CD4-positive, alpha-beta T cell treated with Interleukin-12 subunit alpha and Interleukin-12 subunit beta, for 1 hour (primary cell): ENCODE results near the gene ZDHHC17.
"Not testable (repeated sequence)": the region's sequence is repeated elsewhere in the genome, so short reads cannot be mapped to it uniquely, and the experiment has no call there.

Source experiments
- DNase-seq: peaks from one replicate; pipeline ENCODE4 v3.0.0-alpha.2; 2020

ZDHHC17 gene

DNA sequence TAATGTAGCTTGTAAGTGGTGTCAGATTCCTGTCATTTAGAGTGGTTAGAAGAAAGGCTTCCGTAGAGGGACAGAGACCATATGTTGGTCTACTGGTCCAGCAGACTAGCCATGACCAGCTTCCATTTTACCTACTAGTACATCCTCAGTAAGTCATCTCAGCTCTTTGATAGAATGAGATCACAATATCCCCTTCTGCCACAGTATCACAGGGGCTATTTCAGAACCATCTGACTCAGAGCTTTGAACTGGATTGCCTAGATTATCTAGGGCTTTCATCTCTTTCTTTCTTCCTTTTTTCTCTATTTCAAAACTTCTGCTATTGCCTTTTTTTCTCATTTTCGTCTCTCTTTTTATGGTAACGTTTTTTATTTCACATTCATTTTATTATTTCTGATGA lies 4.7 kb downstream of the ZDHHC17 start:
- DNase-seq = no peak

DNA sequence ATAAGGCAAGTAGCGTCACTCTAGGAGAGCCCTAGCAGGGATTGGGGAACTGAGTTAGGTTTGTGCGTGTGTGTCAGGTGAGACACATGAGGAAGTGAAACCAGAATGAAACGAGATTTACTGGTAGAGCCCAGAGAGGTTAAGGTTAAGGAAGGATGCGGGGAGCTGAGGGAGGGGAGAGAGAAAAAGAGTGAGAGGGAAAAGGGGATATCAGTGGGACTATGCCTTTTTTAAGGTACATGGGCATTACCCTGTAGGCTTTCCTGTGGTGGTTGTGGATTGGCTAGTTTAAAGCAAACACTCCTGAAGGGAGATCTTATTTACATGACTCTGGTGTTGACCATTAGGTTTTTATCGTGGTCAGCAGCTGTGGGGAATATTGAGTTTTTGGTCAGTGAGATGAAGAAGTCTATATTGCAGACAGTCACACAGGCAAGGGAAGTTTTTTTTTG lies 13.9 kb downstream of the ZDHHC17 start:
- no peak for DNase-seq

DNA sequence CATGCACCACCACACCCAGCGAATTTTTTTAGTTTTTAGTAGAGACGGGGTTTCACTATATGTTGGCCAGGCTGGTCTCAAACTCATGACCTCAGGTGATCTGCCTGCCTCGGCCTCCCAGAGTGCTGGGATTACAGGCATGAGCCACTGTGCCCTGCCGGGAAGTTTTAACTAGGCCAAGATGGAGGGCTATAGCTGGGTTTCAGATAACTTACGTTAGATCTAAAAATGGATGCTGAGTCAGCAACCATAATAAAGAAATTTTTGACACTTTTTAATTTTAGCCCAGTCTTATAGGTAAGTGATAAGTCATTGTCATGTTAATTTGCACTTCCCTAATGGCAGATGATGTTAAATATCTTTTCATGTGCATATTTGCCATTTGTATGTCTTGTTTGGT lies 14.4 kb downstream of the ZDHHC17 start:
- no peak for DNase-seq

DNA sequence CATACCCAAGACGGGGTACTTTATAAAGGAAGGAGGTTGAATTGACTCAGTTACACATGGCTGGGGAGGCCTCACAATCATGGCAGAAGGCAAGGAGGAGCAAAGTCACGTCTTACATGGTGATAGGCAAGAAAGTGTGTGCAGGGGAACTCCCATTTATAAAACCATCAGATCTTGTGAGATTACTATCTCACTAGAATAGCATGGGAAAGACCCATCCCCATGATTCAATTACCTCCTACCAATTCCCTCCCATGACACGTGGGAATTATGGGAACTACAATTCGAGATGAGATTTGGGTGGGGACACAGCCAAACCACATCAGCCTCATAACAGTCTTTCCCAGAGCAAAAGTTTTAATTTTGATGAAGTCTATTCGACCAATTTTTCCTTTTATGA lies 15.4 kb downstream of the ZDHHC17 start:
- not testable (repeated sequence) for DNase-seq

DNA sequence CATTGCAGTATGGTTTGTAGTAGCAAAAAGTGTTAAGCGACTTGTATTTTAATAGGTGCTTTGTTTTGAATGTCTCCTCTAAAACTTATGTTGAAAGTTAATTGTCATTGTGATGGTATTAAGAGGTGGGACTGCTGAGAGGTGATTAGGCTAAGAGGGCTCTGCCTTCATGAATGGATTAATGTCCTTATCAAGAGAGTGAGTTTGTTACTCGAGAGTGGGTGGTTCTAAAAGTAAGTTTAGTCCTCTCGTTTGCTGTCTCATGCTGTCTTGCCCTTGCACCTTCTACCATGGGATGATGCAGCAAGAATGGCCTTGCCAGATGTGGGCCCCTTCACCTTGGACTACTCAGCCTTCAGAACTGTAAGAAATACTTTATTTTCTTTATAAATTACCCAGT lies 17.4 kb downstream of the ZDHHC17 start:
- DNase-seq = no peak

DNA sequence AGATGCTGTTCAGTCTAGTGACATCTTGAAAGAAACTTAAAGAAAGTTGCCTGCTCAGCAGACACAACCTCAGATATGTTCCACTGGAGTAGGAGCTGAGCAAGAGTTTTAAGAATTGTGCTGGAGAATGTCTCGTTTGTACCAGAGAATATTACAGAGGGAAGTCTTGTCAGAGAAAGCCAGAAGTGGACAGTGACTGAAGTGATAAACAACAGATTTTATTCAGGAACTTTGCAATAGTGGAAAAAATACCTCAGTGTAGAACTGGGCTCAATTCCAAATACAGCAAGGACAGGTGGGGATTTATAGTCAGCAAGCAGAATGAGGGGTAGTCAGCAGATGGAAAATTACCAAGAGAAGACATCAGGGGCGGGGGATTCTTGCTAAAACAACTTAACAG lies 18.6 kb downstream of the ZDHHC17 start:
- no peak for DNase-seq

DNA sequence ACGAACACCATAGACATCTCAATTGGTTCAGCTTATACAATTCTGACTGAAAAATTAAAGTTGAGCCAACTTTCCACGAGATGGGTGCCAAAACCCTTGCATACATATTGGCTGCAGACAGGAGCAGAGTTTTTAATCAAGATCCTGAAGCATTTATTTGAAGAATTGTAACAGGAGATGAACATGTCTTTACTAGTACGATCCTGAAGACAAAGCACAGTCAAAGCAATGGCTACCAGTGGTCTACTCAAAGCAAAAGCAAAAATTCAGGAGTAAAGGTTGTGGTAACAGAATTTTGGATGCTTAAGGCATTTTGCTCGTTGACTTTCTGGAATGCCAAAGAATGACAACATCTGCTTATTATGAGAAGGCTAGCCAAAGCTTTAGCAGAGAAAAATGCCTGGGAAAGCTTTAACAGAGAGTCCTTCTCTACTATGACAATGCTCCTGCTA lies 20.7 kb downstream of the ZDHHC17 start:
- no peak for DNase-seq

DNA sequence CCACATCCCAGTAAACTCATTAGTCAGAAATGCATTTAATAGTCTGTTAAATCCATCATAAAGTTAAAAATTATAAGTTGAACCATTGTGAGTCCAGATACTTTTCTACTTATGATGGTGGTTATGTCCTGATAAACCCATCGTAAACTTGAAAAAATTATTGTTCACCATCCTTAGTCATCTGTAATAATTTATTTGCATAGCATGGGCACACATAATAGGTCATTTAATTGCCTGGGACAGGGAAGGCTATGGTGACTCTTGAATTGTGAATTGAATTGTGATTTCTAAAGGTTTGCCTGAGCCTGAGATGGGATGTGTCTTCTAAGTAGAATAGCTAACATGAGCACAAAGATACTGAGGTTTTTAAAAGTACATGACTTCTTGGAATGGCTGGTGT lies 21.5 kb downstream of the ZDHHC17 start:
- no peak for DNase-seq

DNA sequence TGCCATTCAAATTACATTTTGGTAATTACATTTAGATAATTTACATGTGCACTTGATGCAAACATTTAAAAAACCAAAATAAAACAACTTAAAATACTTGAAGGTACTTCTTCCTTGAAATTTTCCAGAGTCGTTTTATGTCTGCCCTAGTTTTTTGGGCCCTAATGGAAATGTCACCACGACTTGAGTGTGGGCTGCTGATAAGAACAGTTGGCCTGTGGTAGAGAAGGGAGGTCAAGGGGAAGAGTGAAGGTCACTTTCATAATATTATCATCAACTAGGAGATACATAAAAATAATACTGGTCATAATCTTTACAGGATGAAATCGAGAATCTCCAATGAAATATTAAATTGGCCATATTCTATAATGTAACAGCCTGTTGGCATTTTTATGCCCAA lies 23.1 kb downstream of the ZDHHC17 start:
- DNase-seq = no peak

DNA sequence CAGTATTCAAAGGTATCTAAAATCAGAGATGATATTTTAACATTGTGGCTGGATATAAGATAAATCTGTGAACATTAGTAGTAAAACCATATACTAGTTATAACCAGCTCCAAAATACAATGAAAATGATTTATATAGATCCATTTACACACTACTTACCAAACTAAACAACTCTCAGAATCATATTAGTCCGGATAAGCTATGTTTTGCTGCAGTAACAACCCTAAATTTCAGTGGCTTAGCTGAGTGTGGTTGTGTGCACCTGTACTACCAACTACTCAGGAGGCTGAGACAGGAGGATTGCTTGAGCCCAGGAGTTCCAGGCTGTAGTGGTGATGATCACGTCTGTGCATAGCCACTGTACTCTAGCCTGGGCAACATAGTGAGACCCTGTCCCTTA lies 23.8 kb downstream of the ZDHHC17 start:
- no peak for DNase-seq

DNA sequence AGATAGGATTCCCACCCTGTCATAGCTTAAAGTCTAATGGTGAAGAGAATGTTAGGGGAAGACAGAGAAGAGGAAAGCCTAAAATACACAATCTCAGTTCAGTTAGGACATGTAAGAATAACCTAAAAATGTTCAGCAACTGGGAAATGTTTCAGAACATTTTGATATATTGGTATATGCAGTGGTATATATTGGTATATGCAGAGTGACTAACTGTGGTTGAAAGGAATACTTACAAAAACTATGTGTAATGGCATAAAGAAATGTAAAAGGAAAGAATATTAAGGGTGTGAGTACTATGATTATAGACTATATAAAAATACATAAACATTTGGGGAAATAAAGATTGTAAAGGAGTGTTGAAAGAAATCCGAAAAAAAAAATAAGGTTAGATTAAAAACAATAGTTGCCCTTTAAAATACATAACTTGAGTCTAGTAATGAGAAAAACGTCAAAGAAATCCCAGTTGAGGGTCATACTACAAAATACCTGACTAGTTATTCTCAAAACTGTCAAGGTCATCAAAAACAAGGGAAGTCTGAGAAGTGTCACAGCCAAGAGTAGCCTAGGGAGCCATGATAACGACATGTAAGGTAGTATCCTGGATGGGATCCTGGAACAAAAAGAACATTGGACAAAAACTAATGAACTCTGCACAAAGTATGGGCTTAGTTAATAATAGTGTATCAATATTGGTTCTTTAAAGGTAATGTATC lies 25.6 kb downstream of the ZDHHC17 start:
- no peak for DNase-seq

DNA sequence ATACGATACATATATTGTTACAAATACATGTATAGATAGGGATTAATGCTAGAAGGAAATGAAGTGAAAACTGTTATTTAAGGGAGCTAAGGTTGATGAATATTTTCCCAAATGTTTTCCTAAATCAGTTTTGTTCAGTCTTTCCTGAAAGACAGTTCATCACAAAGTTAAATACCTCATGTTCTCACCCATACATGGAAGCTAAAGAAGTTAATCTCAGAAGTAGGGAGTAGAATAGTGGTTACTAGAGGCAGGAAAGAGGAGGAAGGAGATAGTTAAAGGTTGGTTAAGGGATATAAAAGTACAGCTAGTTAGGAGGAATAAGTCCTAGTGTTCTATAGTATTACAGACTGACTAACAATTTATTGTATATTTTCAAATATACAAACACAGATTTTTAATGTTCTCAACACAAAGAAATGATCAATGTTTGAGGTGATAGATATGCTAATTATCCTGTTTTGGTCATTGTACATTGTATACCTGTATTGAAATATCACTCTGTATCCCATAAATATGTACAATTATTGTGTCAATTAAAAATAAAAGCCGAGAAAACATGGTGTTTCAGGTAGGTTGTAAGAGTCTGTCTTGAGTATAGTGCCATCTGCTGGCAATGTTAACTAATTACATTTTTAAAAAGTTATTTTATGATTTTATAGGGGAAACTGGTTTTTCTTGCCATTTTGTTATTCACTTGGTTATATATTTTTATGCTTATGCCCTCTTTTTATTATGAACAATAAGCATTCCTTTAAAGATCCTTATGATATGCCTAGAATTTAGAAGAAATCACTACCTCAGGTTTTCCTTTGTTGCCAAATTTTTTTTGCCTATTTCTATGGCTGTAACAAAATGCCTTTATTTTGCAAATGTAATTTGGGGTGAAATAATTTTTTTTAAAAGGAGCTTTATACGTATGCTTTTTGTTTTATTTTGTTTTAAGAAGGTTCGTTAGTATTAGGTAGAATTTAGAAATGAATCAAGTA lies 26.9 kb downstream of the ZDHHC17 start:
- peak; percentile 54 for DNase-seq

DNA sequence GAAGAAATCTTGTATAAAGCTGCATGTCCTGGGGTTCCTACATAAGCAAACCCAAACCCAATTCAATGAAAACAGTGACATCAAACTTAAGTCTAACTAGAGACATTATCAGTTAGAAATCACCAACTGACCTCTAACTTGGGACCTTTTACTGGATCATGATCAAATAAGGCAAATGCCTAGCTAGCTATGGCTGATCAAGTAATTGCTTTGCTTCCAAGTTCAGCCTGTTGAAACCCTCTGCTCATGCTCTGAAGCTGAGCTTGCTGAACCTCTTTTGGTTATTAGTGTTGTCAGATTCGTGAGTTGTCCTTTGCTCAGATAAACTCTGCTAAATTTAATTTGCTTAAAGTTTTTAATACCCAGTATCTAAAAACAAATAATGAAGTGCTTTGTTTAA lies 28.9 kb downstream of the ZDHHC17 start:
- DNase-seq = no peak

DNA sequence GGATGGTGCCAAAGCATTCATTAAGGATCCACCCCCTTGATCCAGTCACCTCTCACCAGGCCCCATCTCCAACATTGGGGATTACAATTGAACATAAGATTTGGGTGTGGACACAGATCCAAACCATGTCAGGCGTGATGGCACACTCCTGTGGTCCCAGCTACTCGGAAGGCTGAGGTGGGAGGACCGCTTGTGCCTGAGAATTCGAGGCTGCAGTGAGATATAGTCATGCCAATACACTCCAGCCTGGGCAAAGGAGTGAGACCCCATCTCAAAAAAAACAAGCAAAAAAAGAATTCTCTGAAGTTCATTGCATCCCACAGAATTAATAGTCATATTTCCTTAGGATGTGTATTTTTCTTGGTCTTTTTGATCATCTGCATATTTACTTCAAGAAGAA lies 34.9 kb downstream of the ZDHHC17 start:
- DNase-seq = no peak

DNA sequence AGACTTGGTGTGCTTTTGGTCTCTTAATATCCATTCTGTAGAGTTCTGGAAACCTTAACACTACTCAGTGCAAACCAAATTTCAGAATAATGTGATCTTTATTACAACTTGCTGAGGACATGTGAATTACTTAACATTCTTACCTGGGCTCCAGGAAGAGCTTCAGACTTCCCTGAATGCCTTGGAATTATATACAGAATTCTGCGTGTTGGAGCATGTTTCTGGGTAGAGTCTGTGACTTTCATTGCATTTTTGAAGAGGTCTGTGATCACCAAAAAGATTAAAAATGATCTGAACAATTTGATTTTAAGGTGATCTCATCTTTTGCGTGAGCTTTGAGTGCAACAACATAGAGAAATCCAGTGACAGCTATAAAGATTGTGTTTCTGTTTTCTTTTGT lies 35.4 kb downstream of the ZDHHC17 start:
- no peak for DNase-seq

DNA sequence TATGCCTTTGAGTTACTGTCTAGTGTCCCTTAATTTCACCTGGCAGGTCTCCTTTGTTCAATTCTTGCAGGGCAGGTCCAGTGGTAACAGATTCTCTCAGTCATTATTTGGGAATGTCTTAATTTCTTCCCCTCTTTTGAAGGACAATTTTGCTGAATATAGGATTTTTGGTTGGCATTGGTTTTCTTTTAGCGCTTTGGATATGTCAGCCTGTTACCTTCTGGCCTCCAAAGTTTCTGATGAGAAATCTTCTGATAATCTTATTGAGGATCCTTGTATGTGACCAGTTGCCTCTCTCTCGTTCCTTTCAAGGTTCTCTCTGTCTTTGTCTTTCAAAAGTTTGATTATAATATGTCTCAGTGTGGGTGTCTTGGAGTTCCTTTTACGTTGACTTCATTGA lies 38.1 kb downstream of the ZDHHC17 start:
- no peak for DNase-seq

DNA sequence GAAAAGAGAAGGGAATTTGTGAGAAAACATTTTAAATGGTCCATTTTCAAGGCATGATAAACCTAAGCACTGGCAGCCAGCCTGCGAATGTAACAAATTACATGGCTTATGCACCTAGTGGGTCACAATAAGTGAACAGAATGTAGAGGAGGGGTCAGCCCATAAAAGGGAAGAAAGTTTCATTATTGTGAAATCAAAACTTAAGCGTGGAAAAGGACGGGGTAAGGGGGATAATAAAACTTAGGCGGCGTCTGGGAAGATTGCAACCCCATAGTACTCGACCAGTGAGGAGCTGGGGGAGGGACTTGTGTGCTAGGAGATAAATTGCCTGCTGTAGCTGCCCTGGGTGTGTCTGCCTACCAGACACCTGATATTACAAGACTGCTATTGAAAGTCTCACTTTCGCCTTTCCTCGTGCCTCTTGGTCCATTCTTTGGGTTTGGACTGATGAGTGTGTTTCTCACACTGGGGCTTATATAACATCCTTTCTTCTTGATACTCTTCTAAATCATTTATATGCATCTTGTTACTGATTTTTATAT lies 40.6 kb downstream of the ZDHHC17 start:
- no peak for DNase-seq

DNA sequence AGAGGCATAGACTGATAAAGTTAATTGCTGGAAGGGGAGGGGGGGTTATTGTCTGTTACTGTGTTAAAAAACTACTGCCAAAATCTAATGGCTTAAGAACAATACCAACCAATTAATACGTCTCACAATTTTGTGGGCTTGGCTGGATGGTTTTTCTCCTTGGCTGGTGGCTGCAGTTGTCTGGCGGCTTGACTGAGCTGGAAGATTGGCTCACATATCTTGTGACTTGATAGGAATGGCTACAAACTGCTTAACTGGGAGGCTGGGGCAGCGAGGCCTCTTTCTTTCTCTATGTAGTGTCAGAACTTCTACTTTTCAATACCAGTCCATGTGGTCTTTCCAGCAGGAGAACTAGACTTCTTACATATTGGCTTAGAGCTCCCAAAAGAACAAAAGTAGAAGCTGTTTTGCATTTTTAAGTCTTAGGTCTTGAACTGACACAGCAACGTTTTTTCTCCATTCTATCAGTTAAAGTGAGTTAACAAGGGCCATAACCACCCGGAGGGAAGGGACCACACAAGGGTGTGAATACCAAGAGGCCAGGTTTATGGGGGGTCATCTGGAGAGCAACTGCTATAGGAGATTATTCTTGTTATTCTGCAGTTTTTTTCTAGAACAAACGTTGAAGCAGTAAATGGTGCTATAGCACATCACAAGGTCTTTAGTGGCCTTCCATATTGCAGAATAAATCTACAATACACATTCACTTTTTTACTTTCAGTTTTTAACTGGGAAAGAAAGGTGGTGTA lies 46.9 kb downstream of the ZDHHC17 start:
- DNase-seq = no peak

DNA sequence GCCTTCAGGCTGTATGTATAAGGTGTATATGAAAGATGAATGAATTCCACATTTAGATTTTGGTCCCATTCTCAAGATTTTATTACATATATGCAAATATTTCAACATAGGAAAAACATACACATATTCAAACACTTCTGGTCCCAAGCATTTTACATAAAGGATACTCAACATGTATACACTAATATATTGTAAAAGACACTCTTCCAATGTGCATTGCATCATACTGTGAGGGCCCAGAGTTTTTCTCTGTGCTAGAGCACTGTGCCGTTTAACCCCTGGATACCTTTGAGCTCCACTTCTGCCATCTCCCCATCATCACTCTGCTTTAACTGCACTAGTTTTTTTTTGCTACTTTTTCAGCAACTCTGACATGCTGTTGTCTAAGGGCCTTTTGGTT lies 48.1 kb downstream of the ZDHHC17 start:
- no peak for DNase-seq

DNA sequence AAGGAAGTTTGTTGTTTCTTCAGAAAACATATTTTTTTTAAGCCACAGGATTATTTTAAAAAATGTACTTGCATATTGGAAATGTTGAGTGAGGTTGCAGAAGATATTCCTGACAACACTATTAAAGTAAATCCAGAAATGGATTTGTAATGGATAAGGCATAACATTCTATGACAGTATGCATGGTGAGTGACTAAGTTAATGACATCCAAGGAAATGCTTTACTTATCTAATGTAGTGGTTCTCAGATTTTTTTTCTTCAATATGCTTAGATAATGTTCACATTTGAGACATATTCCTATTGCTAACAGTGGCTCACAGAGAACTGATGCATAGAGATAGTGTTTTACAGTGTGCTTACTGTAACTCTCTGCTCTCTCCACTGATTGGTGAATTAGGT lies 49.4 kb downstream of the ZDHHC17 start:
- no peak for DNase-seq

DNA sequence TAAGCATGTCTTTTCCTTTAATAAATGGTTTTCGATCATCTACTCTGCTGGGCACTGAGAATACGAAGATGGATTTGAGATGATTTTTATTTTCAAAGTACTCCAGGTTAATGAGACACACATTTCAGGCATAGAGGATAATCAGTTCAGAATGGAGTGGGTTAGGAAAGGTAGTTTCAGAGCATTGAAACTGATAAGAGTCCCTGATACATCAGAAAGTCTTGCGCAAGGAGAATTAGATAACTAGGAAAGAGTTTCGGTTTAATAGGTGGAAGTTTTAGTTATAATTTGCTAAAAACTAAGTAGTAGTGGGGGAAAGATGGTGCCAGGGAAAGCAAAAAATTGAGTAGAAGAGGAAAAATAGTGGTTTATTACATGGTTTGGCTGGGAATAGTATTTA lies 50.1 kb downstream of the ZDHHC17 start:
- DNase-seq = no peak

DNA sequence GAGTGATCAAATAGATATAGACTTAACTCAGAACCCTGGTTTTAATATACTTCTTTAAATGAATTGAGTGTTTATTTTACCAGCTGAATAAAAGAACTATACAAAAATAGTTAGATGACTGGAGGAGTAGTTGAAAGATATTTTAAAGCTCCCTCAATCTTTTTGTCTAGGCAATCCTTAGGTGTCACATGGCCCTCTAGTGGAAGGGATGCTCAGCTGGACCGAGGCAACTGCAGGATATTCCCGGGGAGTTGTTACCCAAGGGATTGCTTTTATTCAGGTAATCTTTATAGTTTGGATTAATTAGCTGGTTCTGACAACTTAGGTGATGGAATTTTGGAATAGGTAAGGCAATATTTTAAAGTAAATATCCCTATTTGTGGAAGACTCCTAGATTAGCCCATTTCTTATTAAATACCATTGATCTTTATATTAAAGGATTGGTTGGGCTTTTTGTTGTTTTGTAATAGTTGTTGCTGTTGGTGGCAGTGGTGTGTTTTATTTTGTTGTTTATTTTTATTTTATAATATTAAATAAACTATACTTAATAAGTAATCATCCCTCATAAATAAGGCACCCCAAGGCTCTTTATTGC lies 57.1 kb downstream of the ZDHHC17 start:
- no peak for DNase-seq

DNA sequence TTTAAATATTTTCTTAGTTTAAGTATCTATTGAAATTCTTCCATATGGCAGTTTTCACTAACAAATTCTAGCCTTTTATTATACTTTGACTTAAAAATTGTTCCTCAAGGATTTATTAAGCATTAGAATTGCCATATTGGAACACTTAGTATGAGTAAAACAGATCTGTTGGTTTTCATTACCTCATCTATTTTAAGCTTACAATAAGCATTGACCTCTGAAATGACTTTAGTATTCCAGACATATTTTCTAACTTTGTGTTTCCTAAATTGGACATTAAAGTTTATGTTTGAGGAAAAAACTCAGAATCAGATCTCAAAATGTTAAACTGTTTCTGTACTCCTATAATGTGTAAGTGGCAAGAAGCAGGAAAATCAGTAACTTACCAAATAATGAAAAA lies 66.5 kb downstream of the ZDHHC17 start:
- DNase-seq = no peak
